WERI-Rb-1 (cell line): ENCODE measurements around the gene PEX5L.

Experiments used
- DNase-seq: peaks from one replicate; pipeline ENCODE4 v3.0.0-alpha.2; 2020
- H3K27ac ChIP-seq: fragments of 250-450 bp; sonication (Bioruptor Pico); 2 replicates; pipeline ENCODE4 v1.5.1; 2020; ENCODE audit warnings: mild to moderate bottlenecking, moderate library complexity
- H3K27me3 ChIP-seq: fragments of 250-450 bp; sonication (Bioruptor Pico); 2 replicates; pipeline ENCODE4 v1.5.1; 2021; ENCODE audit warnings: mild to moderate bottlenecking, low read depth, moderate library complexity; ENCODE audit not compliant: insufficient read depth, severe bottlenecking
- H3K36me3 ChIP-seq: fragments of 250-450 bp; sonication (Bioruptor Pico); 2 replicates; pipeline ENCODE4 v1.5.1; 2020; ENCODE audit warnings: mild to moderate bottlenecking, moderate library complexity
- H3K4me3 ChIP-seq: 2 replicates; pipeline ENCODE4 v1.5.1; 2011; ENCODE audit warnings: low read depth, mild to moderate bottlenecking, control low read depth, low read length
- H3K9me3 ChIP-seq: fragments of 250-450 bp; sonication (Bioruptor Pico); 2 replicates; pipeline ENCODE4 v1.5.1; 2021; ENCODE audit warnings: mild to moderate bottlenecking, moderate library complexity; ENCODE audit not compliant: severe bottlenecking
- CTCF ChIP-seq: IDR thresholded peaks from 2 replicates; pipeline ENCODE4 v1.5.1; 2011; ENCODE audit warnings: low read depth, mild to moderate bottlenecking, control low read depth, inconsistent platforms, low read length

The PEX5L gene

GRCh38 chr3:179897231-179897630 lies 139.5 kb downstream of the PEX5L start:
- no peaks in the 10 kb centered on the region for H3K9me3 ChIP-seq
- DNase-seq = no peak
- H3K27ac ChIP-seq = no peak overlapping the region
- no peak overlapping the region for H3K4me3 ChIP-seq
- TF ChIP-seq CTCF = no peak
- H3K27me3 ChIP-seq = no peaks in the 10 kb centered on the region
- H3K36me3 ChIP-seq = no peaks in the 10 kb centered on the region

GRCh38 chr3:179896507-179896906 lies 140.2 kb downstream of the PEX5L start:
- H3K9me3 ChIP-seq = no peaks in the 10 kb centered on the region
- DNase-seq = no peak
- no peaks in the 10 kb centered on the region for H3K36me3 ChIP-seq
- no peaks in the 10 kb centered on the region for H3K27me3 ChIP-seq
- no peak overlapping the region for H3K4me3 ChIP-seq
- no peak overlapping the region for H3K27ac ChIP-seq
- TF ChIP-seq CTCF = no peak

- no peak for TF ChIP-seq CTCF
- Histone ChIP-seq H3K36me3 (no peaks in the 10 kb centered on the region), H3K27me3 (no peaks in the 10 kb centered on the region), H3K4me3 (no peak overlapping the region), H3K9me3 (no peaks in the 10 kb centered on the region), H3K27ac (no peak overlapping the region)
- no peak for DNase-seq
Observed at GRCh38 chr3:179895330-179895729, 141.4 kb downstream of the PEX5L start.

GRCh38 chr3:179887295-179887943 lies 149.3 kb downstream of the PEX5L start:
- no peaks in the 10 kb centered on the region for H3K27me3 ChIP-seq
- no peak for TF ChIP-seq CTCF
- H3K4me3 ChIP-seq = no peak overlapping the region
- H3K27ac ChIP-seq = no peak overlapping the region
- no peaks in the 10 kb centered on the region for H3K9me3 ChIP-seq
- no peak for DNase-seq
- 0 out of 2 replicates have a peak, but pooled peaks cover 2% of the 10 kb centered on the region for H3K36me3 ChIP-seq

GRCh38 chr3:179885950-179886349 lies 150.8 kb downstream of the PEX5L start:
- Histone ChIP-seq H3K4me3 (no peak overlapping the region), H3K27me3 (no peaks in the 10 kb centered on the region), H3K27ac (no peak overlapping the region), H3K36me3 (0 out of 2 replicates have a peak, but pooled peaks cover 5% of the 10 kb centered on the region), H3K9me3 (no peaks in the 10 kb centered on the region)
- no peak for TF ChIP-seq CTCF
- no peak for DNase-seq

GRCh38 chr3:179884136-179884535 lies 152.6 kb downstream of the PEX5L start:
- TF ChIP-seq CTCF = no peak
- Histone ChIP-seq H3K27ac (no peak overlapping the region; the same call in 1 of the 2 replicates), H3K9me3 (no peaks in the 10 kb centered on the region), H3K4me3 (no peak overlapping the region), H3K27me3 (no peaks in the 10 kb centered on the region), H3K36me3 (peaks cover 8% of the 10 kb centered on the region)
- DNase-seq = peak; percentile 66
